AG08396 (cell line): ENCODE data around the gene SH3BGR.
A peak's percentile ranks its signal among the peaks of the same experiment; 100 is the strongest.
"Not testable (repeated sequence)": the region's sequence is repeated elsewhere in the genome, so short reads cannot be mapped to it uniquely, and the experiment has no call there.

ENCODE experiments used
- DNase-seq: peaks from one replicate; pipeline ENCODE4 v3.0.0; 2012; ENCODE audit warnings: low spot score, mixed read lengths

Gene SH3BGR

DNA sequence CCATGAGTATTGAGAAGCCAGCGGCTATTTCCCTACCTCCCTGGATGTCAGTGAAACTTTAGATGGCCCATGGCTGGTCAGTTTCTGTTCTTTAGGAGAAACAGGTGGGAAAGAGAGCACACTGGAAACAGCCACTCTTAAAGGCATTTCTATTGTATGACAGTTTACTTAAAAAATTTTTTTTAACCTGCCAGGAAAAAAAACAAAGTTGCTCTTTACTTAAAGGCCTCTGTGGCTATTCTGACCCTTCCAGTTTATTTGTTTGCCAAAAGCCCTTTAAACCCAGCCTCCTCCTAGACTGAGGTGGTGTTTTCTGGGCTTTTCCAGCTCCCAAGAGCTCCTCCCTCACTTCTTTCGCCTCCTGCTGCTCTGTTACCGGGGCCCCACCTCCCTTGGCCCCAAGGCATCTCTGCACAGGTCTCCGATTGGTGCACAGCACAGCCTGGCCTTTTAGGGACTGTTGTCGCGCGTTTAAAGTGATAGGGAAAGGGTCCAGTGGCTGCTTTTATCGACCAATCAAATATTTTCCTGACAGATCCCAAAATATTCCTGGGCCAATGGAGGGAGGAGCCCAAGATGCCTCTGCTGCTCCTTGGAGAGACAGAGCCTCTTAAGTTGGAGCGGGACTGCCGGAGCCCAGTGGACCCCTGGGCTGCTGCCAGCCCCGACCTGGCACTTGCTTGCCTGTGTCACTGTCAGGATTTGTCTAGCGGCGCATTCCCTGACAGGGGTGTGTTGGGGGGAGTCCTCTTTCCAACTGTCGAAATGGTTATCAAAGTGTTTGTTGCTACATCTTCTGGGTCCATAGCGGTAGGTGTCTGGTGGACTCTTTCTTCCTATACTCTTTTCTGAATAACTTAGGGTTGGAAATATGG lies at the start of gene SH3BGR:
TSS of gene SH3BGR (plus strand) at position 639 of the 875 bp plus-strand sequence. CDS start at position 766, 127 bp downstream.
- no peak for DNase-seq

DNA sequence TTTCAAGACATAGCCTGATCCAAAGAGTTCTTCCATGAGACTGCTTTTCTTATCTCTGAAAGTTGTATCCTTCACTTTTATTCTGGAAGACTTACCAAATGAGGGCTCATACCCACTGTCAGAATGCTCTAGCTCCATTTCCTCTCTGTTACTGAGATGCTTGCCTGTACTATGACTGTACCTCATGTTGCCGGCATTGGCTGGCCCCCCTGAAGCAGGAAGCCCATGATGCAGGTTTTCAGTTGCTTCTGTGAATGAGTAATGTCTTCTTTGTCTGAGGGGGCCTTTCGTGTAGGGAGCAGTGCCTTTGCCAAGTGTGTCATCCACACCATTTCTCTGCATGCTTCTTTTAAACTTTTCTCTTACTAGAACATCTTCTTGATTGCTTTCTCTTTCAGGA lies 45.7 kb upstream of the SH3BGR start:
- DNase-seq = no peak

DNA sequence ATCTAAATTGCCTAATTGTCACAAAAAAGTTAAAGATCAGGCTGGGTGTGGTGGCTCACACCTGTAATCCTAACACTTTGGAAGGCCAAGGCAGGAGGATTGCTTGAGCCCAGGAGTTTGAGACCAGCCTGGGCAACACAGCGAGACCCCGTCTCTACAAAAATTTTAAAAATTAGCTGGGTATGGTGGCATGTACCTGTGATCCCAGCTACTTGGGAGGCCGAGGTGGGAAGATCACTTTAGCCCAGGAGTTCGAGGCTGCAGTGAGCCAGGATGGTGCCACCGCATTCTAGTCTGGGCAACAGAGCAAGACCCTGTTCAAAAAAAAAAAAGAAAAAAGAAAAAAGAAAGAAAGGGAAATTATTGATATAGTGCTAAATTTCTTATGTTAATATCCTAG lies 32.6 kb upstream of the SH3BGR start:
- DNase-seq = not testable (repeated sequence)

DNA sequence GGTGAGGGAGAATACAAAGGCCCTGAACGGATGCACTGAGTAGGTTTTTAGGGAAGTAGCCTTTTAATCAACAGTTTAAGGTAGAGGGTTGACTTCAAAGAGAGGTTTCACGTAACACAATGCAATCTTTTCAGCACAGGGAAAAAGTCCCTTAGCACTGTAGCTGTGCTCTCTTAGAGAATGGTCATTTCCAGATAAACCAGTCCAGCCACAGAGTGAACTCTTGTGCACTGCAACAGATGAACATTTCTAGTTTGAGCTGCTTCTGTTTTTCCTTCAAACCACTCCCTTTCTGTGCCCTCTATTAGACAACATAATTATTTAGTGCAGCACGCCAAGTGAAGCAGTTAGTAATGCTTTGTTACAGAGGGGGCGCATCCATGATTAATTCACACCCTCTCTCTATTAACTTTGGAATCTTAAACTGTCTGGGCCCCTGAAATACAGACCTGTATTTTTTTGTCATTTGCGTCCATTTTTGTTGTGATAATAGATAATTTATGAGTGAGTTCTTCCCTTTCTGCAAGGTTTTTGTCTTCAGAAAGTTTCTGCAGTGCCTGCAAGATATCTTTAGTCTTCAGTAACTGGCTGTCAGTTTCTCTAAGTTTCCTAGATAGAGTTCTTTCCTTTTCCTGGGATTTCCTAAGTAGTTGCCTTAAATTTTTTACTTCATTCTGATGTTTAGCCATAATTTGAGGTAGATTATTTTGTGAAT lies 29.1 kb upstream of the SH3BGR start:
- DNase-seq = no peak

DNA sequence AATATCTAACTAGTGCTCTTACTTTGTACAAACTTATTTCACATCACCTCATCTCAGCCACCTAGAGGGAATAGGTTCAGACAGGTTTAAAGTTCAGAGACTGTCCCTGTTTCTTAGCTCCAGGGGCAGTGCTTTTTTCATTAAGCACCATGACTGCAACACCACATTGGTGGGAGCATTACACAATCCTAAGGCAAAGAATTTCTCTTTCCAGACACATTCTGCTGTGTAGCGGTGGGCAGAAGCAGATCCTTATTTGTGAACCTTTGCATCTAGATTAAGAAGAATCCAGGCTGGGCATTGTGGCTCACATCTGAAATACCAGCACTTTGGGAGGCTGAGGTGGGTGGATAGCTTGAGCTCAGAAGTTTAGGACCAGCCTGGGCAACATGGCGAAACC lies 22.3 kb upstream of the SH3BGR start:
- no peak for DNase-seq

DNA sequence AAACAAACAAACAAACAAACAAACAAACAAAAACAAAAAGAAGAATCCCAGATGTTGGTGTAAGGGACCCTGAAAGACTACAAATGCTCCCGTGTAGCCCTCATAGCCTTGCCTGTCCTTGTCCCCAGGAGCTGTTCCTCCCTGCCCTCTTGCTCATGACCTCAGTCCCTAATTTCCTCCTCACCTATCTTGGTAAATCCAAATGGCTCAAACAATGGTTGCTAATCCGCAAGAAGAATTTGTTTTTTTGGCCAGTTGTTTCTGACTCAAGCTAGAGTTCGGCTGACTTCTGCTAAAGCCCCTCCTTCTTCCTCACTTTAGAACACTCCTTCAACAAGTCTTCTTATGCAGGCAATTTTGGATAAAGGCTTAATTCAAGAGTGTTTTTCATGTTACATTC lies 21.8 kb upstream of the SH3BGR start:
- no peak for DNase-seq

DNA sequence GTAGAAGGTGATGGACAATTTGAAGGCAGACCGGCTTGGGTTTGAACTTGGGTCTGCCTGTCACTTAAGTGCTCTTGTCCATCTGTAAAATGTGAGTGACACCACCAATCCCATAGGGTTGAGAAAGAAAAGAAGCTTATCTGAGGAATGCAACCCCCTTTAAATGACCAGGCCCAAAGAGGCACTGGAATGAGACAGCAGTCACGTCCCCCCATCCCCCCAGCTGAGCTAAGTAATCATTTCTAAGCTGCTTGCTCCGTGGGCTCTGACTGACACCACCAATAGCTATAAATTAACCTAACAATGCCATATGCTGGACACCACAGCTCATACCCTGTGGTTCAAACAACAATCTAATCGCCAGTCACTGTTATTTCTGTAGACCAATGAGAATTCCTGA lies 21.3 kb upstream of the SH3BGR start:
- DNase-seq = no peak

DNA sequence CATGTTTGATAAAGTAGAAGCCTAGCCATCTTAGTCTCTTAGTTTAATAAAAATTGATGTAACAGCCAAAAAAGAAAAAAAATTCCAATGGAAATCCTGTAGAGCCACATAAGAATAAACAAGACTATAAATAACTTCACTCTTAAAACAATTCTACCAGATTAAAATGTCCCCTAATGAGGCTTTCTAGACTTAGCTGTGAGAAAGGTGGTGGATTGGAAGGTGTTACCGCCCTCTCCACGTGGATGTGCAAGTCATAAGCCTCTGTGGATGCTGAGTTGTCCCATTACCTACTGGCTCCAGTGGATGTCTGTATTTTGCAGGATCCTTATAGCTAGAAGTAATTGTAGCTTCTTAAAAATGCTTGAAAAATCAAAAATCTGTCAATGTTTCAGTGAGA lies 20.8 kb upstream of the SH3BGR start:
- DNase-seq = no peak

DNA sequence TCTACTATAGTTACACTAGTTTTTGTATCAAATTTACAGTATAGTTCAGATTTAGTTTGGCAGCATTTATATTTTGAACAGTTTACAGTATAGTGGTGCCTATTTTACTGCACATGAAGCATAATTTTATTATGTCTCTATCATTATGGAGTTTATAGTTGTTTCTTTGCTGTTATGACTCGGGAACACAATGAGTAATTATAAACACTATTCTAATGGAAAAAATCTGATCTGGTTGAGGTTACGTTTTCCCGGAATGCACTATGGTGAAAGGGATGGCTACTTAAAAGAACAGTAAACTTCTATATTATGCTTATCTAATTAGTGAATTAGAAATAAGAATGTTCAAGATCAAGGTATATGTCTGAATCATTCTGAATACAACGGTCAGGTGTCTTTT lies 16.8 kb upstream of the SH3BGR start:
- no peak for DNase-seq

DNA sequence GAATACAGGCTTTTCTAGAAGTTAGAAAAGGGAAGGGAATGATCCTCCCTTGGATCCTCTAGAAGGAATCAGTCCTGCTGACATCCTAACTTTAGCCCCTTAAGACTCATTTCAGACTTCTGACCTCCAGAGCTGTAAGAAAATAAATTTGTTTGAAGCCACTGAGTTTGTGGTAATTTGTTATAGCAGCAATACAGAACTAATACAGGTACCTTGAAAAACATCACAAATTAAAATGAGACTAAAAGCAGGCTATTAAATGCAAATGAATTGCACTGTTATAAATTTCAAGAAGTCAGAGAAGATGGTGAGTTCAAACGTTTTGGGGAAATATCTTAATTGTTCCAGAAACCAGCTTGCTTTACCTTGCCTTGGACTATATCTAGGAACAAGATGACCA lies 12.5 kb upstream of the SH3BGR start:
- DNase-seq = no peak

DNA sequence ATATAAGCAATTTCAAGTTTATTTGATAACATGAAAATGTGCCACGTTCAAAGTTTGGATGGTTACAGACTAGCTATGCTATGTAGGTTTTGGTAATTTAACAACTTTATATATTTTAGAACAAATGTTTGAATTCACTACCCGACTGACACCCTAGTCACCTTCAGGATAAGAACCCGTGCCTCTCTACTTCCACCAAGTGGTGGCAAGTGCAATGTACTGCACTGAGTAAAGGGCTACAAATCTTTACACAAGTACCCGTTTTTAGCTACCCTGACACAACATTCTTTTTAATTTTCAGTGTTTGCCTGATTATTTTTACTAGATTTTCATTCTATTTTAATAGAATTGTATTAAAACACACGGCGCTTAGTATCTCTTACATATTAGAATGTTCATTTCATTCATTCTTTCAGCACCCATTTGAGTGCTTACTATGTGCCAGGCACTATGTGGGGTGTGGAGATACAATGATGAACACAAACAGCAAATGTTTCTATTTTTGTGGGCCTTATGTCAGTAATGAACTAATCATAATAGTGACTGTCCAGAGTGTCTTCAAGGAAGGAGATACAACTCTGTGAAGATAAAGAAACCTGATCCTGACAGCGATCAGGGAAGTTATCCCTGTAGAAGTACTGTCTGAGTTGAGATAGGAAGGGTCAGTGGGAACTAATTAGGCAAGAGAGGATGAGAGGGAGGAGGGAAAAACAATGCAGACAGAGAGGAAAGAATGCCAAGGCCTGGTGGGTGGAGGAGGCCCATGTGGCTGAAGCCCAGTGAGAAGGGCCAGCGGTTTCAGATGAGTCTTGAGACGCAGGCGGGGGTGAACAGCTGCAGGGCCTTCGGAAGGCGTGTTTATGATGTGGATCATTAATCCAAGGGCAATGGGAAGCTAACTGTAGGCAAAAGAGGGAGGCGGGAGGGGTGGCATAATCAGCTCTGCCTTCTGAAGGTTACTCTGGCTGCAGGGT lies 10.0 kb upstream of the SH3BGR start:
- DNase-seq = peak; percentile 57

DNA sequence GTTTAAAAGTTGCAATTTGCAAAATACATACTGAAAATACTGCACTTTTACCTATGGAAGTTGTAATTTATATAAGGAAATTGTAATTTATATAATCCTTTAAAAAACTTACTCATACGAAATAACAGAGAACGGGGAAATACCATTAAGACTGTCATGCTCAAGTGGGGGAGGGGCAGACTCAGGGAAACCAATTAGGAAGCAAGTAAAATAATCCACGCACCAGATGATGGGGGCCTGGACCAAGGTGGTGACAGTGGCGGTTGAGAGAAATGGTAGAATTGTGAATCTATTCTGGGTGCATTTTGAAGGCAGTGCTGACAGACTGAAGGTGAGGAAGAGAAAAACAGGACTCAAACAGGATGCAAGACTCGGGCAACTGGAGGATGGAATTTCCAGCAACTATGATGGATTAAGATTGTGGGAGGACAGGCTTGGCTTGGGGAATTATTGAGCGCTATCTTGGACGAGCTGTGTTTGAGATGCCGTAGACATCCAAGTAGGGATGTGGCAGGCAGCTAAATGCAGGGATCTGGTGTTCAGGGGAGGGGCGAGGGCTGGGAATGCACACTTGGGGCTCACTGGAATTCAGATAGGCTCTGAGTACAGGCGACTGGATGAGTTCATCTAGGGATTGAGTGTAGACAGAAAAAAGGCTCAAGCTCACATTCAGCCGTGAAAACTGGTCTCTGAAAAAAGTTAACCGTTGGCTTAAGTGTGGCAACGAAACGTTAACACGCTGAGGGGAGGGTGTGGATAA lies 7.2 kb upstream of the SH3BGR start:
- DNase-seq = peak; percentile 52

DNA sequence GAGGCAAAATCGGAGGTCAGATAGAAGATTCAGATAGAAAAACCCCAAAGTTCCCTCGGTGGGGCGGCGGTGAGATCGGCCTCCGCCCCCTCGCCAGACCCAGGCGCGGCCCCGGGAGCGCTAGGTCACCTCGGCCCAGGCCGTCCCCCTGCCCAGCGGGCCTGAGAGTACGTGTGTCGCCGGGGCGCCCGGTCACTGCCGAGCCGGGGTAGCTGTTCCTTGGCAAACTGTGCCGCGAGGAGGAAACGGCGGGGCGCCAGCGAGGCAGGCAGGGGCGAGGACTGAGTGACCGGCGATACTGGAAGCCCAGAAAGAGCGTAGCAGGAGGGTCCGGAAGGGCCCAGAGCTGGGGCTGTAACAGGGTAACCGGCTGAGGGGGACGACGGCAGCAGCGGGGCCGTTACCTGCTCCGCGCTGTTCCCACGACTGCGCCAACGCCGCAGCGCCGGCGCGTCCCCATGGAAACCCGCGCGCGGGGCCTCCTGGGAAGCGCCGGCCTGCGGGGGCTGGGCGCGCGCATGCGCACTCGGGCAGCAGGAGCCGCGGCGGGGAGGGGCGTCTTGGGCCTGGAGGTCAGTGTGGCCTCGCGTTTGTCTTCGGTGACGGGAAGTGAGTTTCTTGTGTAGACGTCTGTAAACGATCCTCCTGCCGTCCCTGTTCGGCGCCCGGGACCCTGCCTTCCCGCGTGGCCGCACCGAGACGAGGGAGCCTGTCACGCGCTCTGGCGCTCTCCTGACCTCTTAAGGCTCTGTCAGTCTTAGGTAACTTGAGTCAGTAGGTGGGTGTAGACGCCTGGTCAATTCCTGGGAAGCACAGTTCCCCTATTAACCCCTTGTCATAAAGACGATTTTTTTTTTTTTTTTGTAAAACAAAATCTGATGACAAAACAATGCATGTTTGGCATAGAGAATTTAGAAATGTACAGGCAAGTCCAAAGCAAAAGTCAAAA lies 6.2 kb upstream of the SH3BGR start, which contains the start of gene LCA5L:
TSS of gene LCA5L (minus strand) at position 458 of the 949 bp plus-strand sequence. CDS start 17,285 bp downstream, outside the sequence.
- DNase-seq = peak; percentile 100

DNA sequence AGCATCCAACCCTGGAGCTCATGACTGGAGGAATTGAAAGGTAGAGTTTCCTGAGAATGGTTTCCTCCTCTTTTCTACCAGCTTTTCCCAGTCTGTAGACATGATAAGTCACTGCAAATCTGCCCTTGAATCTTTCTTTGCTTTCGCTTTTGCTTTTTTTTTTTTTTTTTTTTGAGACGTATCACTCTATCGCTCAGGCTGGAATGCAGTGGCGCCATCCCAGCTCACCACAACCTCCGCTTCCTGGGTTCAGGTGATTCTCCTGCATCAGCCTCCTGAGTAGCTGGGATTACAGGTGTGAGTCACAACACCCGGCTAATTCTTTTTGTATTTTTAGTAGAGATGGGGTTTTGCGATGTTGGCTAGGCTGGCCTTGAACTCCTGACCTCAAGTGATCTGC lies 4.5 kb upstream of the SH3BGR start:
- DNase-seq = no peak

DNA sequence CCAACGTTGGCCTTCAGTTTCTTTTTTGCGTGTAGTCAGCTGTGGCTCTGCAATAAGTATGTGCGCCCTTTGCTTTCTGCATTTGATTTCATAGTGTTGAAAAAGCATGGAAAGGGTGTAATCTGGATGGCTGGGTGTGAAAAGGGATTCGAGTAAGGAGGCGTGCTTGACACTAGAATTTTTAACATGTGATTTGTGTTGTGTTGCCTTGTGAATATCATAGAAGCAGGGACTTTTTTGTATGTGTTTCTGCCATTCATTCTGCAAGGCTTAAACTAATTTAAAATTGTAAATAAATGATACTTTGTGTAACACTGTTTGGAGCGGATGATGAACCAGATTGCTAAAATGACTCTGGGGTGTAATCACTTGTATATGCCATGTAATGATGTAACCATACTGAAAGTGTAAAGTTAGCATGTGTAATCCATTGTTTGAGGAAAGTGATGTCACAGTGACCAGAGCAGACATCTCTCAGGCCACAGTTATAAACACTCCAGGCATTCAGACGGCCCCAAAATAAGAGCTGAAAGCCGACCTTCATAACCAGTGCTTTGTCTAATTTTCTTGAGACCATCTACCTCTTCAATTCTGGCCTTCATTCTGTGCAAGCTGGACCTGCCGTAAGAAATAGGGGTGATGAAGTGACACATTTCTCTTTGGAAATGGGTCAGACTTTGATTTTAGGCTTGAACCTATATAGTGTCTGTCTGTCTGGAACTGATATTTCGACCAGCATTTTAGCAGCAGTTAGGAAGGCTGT lies 618 bp downstream of the SH3BGR start:
- DNase-seq = peak; percentile 36

DNA sequence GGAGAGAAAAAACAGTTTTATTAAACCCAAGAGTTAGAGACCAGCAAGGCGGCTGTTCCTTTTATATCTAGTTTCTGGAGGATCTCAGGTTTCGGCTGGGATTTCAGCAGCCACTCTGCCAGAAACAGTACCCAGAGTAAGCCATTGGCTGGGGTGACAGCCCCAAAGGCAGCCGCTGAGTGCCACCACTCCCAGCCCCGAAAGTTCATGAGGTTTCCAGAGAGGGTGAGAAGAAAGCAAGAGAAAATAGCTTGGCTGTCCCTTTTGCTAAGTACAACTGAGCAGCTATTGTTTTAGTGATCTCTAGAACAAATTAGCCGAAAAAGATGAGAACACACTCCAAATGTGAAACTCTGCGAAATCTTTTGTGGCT lies 1.2 kb downstream of the SH3BGR start:
- no peak for DNase-seq

DNA sequence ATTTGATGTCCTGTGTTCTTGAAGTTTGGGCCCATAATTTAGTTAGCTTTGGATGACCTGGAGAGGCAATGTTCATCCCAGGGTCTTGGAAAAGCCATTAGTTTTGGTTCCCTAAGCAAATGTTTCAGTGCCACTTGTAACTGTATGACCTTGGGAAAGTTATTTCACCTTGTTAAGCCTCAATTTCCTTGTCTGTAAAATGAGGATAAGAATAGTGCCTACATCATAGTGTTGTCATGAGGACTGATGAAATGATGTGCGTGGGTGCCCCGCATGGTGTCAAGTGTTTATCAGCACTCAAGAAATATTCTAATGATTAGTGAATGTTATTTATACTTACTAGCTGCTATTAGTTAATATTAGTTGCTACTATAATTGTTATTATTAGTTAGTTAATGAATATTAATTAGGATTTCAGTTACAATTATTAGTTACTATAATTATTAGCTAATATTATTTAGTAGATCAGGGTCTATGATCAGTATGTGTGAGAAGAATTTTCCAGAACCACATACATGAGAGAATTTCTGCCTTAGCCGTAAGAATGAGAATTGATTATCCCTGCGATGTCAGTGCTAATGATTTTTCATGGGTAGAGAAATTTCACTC lies 1.9 kb downstream of the SH3BGR start:
- DNase-seq = no peak

DNA sequence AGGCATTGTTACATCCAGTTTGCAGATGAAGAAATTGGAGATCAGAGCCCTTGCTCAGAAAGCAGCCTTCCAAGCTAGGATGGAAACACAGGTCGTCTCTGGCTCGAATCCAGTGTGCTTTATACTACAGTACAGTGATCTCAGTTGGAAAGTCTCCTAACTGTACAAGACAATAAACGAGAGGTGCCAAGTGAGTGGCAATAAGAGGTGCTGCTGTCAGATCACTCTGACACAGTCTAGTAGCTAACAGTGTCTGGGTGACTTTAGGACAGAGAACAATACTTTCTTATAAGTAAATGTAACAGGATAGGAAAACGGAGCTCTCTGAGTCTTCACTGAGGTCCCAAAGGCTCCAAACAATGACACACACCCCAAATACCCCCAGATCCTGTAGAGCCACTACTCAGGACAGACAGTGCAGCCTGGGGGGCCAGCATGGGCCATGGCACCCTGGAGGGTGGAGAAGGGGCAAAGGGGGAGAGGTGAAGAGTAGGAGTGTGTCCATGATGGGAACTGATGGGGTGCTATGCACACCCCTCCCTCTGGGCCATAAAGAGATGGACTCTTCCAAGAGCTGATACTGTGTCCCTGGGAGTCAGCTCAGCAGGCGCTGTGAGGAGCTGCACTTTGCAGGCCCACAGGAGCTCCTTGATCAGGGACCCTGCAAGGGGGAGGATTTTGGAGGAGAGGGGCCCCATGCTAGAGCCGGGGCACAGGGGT lies 3.3 kb downstream of the SH3BGR start:
- DNase-seq = no peak
